Measurements from ENCODE around the gene CDK17.

DNA sequence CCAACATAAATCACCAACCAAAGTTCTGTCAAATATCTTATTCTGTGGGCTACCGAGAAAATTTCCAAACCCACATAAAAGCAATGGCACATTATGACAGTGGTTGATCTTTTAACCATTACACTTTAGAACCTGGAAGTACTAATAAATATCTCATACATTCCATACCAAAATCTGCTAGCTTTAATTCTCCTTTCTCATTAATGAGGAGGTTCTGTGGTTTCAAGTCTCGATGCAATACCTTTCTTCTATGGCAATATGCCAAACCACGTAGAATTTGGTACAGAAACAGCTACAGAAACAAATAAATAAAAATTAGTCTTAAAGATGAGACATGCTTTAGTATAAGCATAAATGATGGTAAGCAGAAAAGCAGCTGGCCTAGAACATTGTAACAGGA is 105.4 kb downstream of the CDK17 start:
- TF ChIP-seq, protein P1, sequence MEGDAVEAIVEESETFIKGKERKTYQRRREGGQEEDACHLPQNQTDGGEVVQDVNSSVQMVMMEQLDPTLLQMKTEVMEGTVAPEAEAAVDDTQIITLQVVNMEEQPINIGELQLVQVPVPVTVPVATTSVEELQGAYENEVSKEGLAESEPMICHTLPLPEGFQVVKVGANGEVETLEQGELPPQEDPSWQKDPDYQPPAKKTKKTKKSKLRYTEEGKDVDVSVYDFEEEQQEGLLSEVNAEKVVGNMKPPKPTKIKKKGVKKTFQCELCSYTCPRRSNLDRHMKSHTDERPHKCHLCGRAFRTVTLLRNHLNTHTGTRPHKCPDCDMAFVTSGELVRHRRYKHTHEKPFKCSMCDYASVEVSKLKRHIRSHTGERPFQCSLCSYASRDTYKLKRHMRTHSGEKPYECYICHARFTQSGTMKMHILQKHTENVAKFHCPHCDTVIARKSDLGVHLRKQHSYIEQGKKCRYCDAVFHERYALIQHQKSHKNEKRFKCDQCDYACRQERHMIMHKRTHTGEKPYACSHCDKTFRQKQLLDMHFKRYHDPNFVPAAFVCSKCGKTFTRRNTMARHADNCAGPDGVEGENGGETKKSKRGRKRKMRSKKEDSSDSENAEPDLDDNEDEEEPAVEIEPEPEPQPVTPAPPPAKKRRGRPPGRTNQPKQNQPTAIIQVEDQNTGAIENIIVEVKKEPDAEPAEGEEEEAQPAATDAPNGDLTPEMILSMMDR (IDR thresholded peaks at IDR 0.05) = no peak
- TF ChIP-seq POLR2AphosphoS5 (IDR thresholded peaks at IDR 0.05) = no peak
- TF ChIP-seq POLR2A (IDR thresholded peaks at IDR 0.05) = no peak
